ENCODE data around the gene ERICH2.

GRCh38 chr2:170771421-170771937, 1.3 kb downstream of the ERICH2 start:
- TF ChIP-seq GATA2 (IDR thresholded peaks at IDR 0.05; ENCODE audit: low read depth, low read length), result no peak
- no peak for TF ChIP-seq GATA3 (IDR thresholded peaks at IDR 0.05; ENCODE audit: low read depth, low read length)

Data from SH-SY5Y (cell line).